Putamen (tissue), 1 donor: ENCODE measurements around the gene CERK.

ENCODE experiments used
- DNase-seq: peaks from one replicate; pipeline ENCODE4 v3.0.0-alpha.2; 2016; ENCODE audit warnings: low spot score

The CERK gene

DNA sequence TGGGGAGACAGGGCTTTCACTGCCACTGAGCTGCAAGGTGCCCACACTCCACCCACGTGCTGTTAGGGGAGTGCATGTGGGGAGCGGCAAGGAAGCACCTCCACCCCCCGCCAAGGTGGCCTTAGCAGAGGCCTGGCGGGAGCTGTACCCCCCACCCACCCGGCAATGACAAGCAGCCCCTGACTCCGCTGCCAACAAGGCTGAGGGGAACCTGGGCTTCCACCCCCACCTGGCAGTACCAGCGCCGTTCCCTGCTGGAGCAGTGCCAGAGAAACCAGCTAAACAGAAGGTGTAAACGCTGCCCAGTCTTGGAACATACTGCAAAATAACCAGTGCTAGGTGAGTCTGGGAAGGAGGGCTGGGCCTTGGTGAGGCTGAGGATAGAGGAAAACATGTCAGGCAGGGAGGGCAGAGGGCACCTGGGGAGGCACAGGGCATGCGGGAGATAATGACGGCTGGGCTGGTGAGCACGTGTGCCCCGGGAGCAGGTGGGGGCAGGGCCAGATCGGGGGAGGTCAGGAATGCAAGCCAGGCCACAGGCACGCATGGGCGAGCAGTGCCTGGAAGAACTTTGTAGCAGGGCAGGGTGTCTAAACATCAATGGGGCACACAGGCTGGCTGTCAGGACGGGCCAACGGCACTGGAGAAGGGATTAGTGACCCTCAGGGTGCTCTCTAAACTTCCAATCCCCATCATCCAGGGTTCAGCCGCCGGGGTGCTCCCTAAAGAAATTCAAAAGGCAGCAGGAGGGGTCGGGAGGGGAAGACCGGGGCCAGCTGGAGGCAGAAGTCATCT is 6.6 kb downstream of the CERK start:
- DNase-seq, result no peak

- DNase-seq, result no peak
These were observed 7.3 kb downstream of the CERK start for GRCh38 chr22:46730568-46731245.

- DNase-seq, result no peak
These were observed 9.6 kb downstream of the CERK start for GRCh38 chr22:46728470-46728869.

DNA sequence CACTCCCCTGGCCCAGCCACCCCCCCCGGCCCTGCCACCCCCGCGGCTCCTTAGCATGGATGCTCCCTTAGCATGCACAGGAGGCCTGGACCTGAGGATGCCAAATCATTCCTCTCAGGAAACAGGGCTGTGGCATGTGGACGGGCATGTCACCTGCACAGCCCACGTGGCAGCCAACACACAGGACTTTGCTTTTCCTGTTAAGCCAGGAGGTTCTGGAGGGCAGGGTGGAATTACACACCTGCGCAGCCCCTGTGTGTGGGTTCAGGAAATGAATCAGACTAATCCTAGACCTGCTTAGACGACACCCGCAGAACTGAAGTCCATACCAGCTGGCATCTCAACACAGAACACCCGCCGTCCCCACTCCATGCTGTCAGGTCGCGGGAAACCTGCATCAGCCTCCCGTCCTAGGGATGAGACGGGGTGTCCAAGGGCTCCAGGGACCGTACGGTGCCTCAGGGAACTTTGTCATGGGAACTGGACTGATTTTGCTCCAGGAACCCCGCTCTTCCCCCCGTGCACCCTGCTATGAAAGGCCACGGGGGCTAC is 10.2 kb downstream of the CERK start:
- no peak for DNase-seq

GRCh38 chr22:46726986-46727317 is 11.1 kb downstream of the CERK start:
- DNase-seq, result no peak

DNA sequence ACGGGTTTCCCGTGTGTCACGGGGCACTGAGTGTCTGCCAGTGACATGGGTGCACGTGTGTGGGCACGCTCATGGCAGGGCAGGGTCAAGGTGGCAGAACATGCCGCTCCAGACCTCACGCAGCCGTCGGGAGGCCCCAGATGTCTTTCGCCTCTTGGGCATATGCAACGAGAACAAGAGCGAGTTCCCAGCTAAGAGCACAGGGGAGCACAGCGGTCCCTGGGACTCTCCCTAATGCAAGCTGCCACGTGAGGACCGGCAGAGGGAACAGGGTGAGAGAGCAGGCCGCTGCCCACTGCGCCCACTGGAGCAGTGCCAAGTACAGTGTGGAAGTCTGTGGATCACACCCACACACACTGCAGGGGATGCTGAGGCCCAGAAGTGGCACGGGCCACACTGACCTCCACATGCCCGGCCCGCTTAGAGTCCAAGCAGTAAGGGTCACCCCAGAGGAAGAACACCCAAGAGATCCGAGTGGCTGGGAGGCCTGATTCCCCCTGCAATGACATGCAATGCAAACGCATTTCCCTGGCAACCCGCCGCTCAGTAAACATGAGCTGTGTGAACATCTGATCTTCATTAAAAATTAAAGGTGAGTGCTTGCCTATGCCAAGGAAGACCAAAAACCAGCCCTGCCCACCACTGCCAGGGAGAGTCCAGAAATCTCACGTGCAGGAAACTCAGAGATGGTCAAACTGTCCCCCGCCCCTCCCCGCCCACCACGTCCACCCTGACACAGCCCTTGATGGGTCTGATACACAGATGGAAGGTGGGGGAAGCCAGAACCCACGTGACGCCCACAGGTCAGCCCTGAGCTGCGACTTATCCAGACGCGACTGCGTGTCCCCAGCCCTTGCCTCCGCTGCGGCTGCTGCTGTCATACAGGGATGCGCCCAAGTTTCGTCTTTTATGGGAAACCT is 11.7 kb downstream of the CERK start:
- no peak for DNase-seq

DNA sequence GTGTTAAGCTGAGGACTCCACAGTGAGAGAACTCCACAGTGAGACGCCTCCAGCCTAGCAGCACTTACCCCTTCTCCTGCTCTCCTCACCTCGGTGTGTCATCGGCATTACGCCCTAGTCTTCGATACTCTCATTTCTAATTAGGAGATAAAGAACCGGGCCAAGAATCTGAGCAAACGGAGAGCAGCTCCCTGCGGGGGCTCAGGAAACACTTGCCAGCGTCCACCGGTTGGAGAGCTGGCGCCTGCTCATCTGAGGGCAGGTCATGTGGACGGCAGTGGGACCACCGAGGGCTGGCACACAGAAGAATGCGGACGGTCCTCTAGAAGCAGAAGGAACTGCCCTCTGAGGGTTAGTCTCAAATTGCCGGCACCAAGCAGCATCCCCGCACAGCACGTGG is 13.0 kb downstream of the CERK start:
- DNase-seq, result no peak

DNA sequence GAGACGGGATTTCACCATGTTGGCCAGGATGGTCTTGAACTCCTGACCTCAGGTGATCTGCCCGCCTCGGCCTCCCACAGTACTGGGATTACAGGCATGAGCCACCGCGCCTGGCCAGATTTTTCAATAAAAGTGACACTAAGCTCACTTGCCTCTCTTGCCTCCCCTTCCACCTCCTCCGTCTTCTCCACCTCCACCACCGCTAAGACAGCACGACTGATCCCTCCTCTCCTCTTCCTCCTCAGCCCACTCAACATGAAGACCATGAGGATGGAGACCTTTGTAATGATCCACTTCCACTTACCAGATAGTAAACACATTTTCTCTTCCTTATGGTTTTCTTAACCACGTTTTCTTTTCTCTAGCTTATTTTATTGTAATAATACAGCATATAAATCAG is 14.2 kb downstream of the CERK start:
- DNase-seq, result no peak

DNA sequence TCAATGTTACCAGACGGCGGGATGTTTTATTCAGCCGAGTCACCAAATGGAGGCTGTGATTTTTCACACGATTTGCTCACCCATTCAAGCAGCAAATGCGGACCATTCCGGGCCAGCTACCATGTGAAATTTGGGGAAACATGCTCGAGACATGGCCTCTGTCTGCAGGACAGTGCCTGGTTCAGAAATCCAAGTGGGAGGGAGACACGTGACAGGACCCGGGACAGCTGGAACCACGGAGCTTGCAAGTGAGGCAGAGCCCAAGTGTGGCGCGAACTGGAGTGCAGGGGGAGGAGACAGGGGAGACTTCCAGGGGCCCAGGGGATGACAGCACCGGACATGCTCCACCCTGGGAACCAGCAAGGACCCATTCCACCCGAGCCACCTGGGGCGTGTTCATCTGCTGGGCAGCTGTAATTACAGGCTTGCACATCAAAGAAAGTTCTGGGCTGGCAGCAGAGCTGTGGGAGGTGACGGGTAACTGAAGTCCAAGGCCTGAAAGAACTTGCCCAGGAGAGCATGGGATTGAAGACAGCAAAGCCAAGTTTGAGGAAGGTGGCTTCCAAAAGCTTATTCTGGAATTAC is 16.5 kb downstream of the CERK start:
- DNase-seq, result no peak

- DNase-seq, result no peak
These were observed 18.1 kb downstream of the CERK start for GRCh38 chr22:46719921-46720320.

GRCh38 chr22:46714550-46714949 is 23.5 kb downstream of the CERK start:
- DNase-seq, result no peak

DNA sequence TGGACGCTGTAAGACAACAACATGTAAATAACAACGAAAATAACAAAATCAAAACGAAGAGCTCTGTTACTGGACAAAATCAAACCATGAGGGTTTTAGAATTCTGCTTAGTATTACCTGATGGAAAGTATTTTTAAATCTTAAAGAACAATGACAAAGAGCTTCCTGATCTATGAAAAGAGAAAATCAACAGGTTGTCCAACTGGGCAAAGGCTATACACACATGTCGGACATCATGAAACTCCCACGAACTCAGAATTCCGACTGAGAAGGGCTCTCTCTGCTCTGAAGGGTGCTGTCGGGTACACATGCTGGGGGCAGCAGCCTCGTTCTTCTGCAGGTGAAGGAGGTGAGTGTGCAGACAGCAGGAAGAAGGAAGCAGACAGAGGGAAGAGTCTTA is 25.8 kb downstream of the CERK start:
- no peak for DNase-seq

- DNase-seq, result peak; percentile 21
These were observed 27.2 kb downstream of the CERK start for GRCh38 chr22:46710806-46711205.

- DNase-seq, result no peak
These were observed 29.2 kb downstream of the CERK start for GRCh38 chr22:46708766-46709330.

GRCh38 chr22:46707827-46708570 is 30.1 kb downstream of the CERK start:
- DNase-seq, result no peak

- no peak for DNase-seq
These were observed 30.7 kb downstream of the CERK start for GRCh38 chr22:46707305-46707704.

DNA sequence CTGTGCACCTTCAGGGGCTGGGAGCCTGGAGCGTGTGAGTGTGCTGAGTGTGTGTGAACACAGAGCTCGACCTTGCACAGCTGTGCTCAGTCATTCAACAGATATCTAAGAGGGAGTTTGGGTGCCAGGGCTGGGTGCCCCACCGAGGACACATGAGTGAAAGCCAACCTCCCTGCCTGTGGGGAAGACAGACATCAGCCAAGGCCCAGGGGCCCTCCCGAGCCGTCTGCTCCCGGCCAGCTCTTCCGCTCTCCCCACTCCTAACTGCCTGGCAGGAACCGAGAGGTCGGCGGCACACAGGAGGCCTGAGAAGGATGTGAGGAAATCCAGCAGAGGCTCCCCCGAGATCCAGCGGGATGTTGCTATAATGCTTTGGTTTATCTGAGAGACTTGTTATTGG is 32.0 kb downstream of the CERK start:
- no peak for DNase-seq

DNA sequence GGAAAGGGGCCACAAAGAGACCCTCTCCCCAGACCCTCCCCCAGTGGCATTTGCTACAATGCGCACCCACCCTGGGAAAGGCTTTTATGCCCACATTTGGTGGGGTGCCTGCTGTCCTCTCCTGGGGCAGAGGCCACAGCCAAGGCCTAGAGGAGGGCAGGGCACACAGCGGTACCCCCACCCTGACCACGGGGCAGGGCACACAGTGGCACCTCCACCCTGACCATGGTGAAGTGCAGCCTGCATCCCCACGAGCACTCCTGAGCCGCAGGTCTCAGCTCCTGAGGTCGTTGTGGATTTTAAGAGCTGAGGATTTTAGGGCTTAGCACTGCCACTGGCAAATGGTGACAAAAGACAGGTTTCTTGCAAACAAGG is 34.1 kb downstream of the CERK start:
- DNase-seq, result no peak

DNA sequence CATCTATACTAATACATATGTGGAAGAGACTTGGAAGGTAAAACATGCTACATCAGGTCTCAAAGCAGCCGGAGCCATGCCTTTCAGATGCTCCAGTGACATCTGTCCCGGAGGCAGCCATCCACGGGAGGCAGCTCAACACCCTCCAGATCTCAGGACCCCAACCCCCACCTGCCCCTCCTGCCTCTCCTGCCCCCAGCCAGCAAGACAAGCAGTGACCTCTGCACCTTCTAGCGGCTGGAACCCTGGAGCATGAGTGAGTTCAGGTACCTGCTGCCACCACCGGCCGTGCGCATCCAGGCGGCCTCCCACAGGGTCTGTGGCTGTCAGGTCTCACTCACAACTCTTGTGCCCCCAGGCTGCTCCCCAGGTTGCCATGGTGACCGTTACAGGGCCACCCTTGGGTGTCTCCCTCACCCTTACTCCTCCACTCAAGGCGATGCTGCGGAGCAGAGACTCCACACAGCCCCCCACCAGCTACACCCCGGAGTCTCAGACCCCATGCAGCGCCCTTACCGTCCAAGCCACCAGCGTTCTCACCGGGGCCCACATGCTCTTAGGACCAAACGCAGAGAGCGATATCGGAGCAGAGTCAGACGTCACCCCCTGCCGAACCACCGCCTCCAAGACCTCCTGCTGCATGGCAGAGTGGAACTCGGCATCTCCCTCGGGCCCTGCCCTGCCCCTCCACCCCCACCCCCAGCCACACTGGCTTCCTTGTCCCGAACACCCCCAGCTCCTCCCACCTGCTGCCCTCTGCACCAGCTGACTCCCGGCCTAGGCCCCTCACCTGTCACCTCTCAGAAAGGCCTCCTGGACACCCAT is 34.7 kb downstream of the CERK start:
- no peak for DNase-seq

- no peak for DNase-seq
These were observed 36.8 kb downstream of the CERK start for GRCh38 chr22:46701262-46701661.
